Measurements from ENCODE around the gene MAPRE3. TPM values are rescaled to one million over a fixed set of nuclear protein-coding genes. Genes with fewer than 3 reads are reported as not detected.

Gene MAPRE3
- total and polyA plus RNA-seq, 9 of the 15 experiments (the other 6 are each of a cell fraction or from before 2014, with no cell fraction given) = 0.70 to 43.2 (median 12.6) TPM

GRCh38 chr2:27003857-27004256 lies 33.4 kb downstream of the MAPRE3 start (continued):
- TF ChIP-seq, protein P1, sequence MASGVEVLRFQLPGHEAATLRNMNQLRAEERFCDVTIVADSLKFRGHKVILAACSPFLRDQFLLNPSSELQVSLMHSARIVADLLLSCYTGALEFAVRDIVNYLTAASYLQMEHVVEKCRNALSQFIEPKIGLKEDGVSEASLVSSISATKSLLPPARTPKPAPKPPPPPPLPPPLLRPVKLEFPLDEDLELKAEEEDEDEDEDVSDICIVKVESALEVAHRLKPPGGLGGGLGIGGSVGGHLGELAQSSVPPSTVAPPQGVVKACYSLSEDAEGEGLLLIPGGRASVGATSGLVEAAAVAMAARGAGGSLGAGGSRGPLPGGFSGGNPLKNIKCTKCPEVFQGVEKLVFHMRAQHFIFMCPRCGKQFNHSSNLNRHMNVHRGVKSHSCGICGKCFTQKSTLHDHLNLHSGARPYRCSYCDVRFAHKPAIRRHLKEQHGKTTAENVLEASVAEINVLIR (CRISPR knock-in tag; IDR thresholded peaks at IDR 0.05) = no peak
- TF ChIP-seq YY1 (IDR thresholded peaks at IDR 0.05; ENCODE audit: borderline replicate concordance in 1 of 3, control insufficient read depth in 1 of 3, extremely low read depth in 1 of 3, insufficient read depth in 3 of 3, insufficient read length in 1 of 3, insufficient replicate concordance in 2 of 3, low read depth in 1 of 3, low read length in 2 of 3) = no peak
- TF ChIP-seq SMAD4 (CRISPR knock-in tag; conservative IDR thresholded peaks at IDR 0.05) = no peak
- TF ChIP-seq ZZZ3 (IDR thresholded peaks at IDR 0.05) = no peak
- no peak for TF ChIP-seq PHF21A (IDR thresholded peaks at IDR 0.05; ENCODE audit: borderline replicate concordance, low read depth)
- TF ChIP-seq, protein P2, sequence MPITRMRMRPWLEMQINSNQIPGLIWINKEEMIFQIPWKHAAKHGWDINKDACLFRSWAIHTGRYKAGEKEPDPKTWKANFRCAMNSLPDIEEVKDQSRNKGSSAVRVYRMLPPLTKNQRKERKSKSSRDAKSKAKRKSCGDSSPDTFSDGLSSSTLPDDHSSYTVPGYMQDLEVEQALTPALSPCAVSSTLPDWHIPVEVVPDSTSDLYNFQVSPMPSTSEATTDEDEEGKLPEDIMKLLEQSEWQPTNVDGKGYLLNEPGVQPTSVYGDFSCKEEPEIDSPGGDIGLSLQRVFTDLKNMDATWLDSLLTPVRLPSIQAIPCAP (CRISPR knock-in tag; IDR thresholded peaks at IDR 0.05; ENCODE audit: borderline replicate concordance) = no peak
- TF ChIP-seq, protein P3, sequence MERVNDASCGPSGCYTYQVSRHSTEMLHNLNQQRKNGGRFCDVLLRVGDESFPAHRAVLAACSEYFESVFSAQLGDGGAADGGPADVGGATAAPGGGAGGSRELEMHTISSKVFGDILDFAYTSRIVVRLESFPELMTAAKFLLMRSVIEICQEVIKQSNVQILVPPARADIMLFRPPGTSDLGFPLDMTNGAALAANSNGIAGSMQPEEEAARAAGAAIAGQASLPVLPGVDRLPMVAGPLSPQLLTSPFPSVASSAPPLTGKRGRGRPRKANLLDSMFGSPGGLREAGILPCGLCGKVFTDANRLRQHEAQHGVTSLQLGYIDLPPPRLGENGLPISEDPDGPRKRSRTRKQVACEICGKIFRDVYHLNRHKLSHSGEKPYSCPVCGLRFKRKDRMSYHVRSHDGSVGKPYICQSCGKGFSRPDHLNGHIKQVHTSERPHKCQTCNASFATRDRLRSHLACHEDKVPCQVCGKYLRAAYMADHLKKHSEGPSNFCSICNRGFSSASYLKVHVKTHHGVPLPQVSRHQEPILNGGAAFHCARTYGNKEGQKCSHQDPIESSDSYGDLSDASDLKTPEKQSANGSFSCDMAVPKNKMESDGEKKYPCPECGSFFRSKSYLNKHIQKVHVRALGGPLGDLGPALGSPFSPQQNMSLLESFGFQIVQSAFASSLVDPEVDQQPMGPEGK (CRISPR knock-in tag; IDR thresholded peaks at IDR 0.05; ENCODE audit: borderline replicate concordance) = no peak
- TF ChIP-seq RB1 (IDR thresholded peaks at IDR 0.05; ENCODE audit: low read depth) = no peak
- TF ChIP-seq, protein P4, sequence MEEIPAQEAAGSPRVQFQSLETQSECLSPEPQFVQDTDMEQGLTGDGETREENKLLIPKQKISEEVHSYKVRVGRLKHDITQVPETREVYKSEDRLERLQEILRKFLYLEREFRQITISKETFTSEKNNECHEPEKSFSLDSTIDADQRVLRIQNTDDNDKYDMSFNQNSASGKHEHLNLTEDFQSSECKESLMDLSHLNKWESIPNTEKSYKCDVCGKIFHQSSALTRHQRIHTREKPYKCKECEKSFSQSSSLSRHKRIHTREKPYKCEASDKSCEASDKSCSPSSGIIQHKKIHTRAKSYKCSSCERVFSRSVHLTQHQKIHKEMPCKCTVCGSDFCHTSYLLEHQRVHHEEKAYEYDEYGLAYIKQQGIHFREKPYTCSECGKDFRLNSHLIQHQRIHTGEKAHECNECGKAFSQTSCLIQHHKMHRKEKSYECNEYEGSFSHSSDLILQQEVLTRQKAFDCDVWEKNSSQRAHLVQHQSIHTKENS (CRISPR knock-in tag; IDR thresholded peaks at IDR 0.05) = no peak
- TF ChIP-seq ZNF511 (CRISPR knock-in tag; IDR thresholded peaks at IDR 0.05) = no peak
- no peak for TF ChIP-seq NR2C1 (IDR thresholded peaks at IDR 0.05)
- peak; percentile 34; the same call in 1 of the 2 replicates for TF ChIP-seq NR2C1 (tag; IDR thresholded peaks at IDR 0.05)
- TF ChIP-seq, protein P5, sequence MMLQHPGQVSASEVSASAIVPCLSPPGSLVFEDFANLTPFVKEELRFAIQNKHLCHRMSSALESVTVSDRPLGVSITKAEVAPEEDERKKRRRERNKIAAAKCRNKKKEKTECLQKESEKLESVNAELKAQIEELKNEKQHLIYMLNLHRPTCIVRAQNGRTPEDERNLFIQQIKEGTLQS (IDR thresholded peaks at IDR 0.05) = peak; percentile 76
- TF ChIP-seq, protein P5 (CRISPR knock-in tag; conservative IDR thresholded peaks at IDR 0.05) = no peak
- TF ChIP-seq ZNF24 (IDR thresholded peaks at IDR 0.05) = no peak
- TF ChIP-seq LARP7 (IDR thresholded peaks at IDR 0.05) = no peak
- TF ChIP-seq TRIM25 (IDR thresholded peaks at IDR 0.05; ENCODE audit: borderline replicate concordance) = no peak
- TF ChIP-seq PHTF2 (CRISPR knock-in tag; IDR thresholded peaks at IDR 0.05) = no peak
- TF ChIP-seq SETDB1 (IDR thresholded peaks at IDR 0.05; ENCODE audit: low read length) = no peak
- TF ChIP-seq ZNF311 (CRISPR knock-in tag; IDR thresholded peaks at IDR 0.05) = peak; percentile 14; the same call in 1 of the 2 replicates
- TF ChIP-seq ZNF217 (CRISPR knock-in tag; IDR thresholded peaks at IDR 0.05) = no peak

All from K562 (cell line).